Measurements from ENCODE around the gene LYZL2.
"Not testable (repeated sequence)": the region's sequence is repeated elsewhere in the genome, so short reads cannot be mapped to it uniquely, and the experiment has no call there.

The LYZL2 gene

GRCh38 chr10:30629653-30630052 is at the start of gene LYZL2:
LYZL2 (minus strand) TSS chr10:30629753; CDS start chr10:30626915, 2,838 bp downstream.
- no peak within 1 kb of the TSS for H3K4me3 ChIP-seq (ENCODE audit: low read length in 2 of 2)
- H3K9ac ChIP-seq (ENCODE audit: low read depth in 1 of 2, low read length in 2 of 2), result no peak within 1 kb of the TSS

GRCh38 chr10:30677616-30678015 is 48.1 kb upstream of the LYZL2 start:
- H3K27ac ChIP-seq (ENCODE audit: low read depth in 2 of 2, low read length in 2 of 2), result not testable (repeated sequence)

More at GRCh38 chr10:30629653-30630052, at the start of gene LYZL2:
- no peaks in the 10 kb centered on the region for H3K9me3 ChIP-seq (ENCODE audit: control insufficient read depth in 2 of 2, low read length in 2 of 2)
- H3K27ac ChIP-seq (ENCODE audit: low read depth in 2 of 2, low read length in 2 of 2), result no peak within 1 kb of the TSS
- H3K36me3 ChIP-seq (ENCODE audit: control insufficient read depth in 2 of 2, insufficient read depth in 2 of 2, low read length in 2 of 2), result no peaks in the 10 kb centered on the region
- H3K4me1 ChIP-seq (ENCODE audit: control insufficient read depth in 2 of 2, insufficient read depth in 2 of 2, low read length in 2 of 2), result no peaks in the 10 kb centered on the region
- no peaks in the 10 kb centered on the region for H3K27me3 ChIP-seq (ENCODE audit: control insufficient read depth in 2 of 2, insufficient read depth in 2 of 2, low read length in 2 of 2)

DNA sequence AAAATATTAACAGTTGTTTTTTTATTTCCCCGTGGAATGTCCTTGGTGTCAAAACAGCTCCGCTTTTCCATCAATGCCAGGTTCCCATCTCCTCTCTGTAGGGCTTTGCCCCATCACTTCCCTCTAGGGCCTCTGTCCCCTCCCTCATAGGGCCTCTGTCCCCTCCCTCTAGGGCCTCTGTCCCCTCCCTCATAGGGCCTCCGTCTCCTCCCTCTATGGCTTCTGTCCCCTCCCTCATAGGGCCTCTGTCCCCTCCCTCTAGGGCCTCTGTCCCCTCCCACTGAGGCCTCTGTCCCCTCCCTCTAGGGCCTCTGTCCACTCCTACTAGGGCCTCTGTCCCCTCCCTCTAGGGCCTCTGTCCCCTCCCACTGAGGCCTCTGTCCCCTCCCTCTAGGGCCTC is 47.6 kb upstream of the LYZL2 start:
- H3K9me3 ChIP-seq (ENCODE audit: control insufficient read depth in 2 of 2, low read length in 2 of 2); H3K27ac ChIP-seq (ENCODE audit: low read depth in 2 of 2, low read length in 2 of 2); H3K9ac ChIP-seq (ENCODE audit: low read depth in 1 of 2, low read length in 2 of 2); H3K36me3 ChIP-seq (ENCODE audit: control insufficient read depth in 2 of 2, insufficient read depth in 2 of 2, low read length in 2 of 2); H3K4me1 ChIP-seq (ENCODE audit: control insufficient read depth in 2 of 2, insufficient read depth in 2 of 2, low read length in 2 of 2); H3K4me3 ChIP-seq (ENCODE audit: low read length in 2 of 2); H3K27me3 ChIP-seq (ENCODE audit: control insufficient read depth in 2 of 2, insufficient read depth in 2 of 2, low read length in 2 of 2): not testable (repeated sequence)

More at GRCh38 chr10:30677616-30678015, 48.1 kb upstream of the LYZL2 start:
- H3K27me3 ChIP-seq (ENCODE audit: control insufficient read depth in 2 of 2, insufficient read depth in 2 of 2, low read length in 2 of 2); H3K4me3 ChIP-seq (ENCODE audit: low read length in 2 of 2); H3K9me3 ChIP-seq (ENCODE audit: control insufficient read depth in 2 of 2, low read length in 2 of 2); H3K4me1 ChIP-seq (ENCODE audit: control insufficient read depth in 2 of 2, insufficient read depth in 2 of 2, low read length in 2 of 2); H3K9ac ChIP-seq (ENCODE audit: low read depth in 1 of 2, low read length in 2 of 2); H3K36me3 ChIP-seq (ENCODE audit: control insufficient read depth in 2 of 2, insufficient read depth in 2 of 2, low read length in 2 of 2): not testable (repeated sequence)

GRCh38 chr10:30675791-30676718 is 46.5 kb upstream of the LYZL2 start:
- no peaks in the 10 kb centered on the region for H3K9me3 ChIP-seq (ENCODE audit: control insufficient read depth in 2 of 2, low read length in 2 of 2)
- no peaks in the 10 kb centered on the region for H3K36me3 ChIP-seq (ENCODE audit: control insufficient read depth in 2 of 2, insufficient read depth in 2 of 2, low read length in 2 of 2)
- H3K27ac ChIP-seq (ENCODE audit: low read depth in 2 of 2, low read length in 2 of 2), result no peak overlapping the region
- H3K9ac ChIP-seq (ENCODE audit: low read depth in 1 of 2, low read length in 2 of 2), result no peak overlapping the region
- H3K27me3 ChIP-seq (ENCODE audit: control insufficient read depth in 2 of 2, insufficient read depth in 2 of 2, low read length in 2 of 2), result peaks cover 0 to 3% of the 10 kb centered on the region in 2 donors
- H3K4me1 ChIP-seq (ENCODE audit: control insufficient read depth in 2 of 2, insufficient read depth in 2 of 2, low read length in 2 of 2), result no peaks in the 10 kb centered on the region
- no peak overlapping the region for H3K4me3 ChIP-seq (ENCODE audit: low read length in 2 of 2)

DNA sequence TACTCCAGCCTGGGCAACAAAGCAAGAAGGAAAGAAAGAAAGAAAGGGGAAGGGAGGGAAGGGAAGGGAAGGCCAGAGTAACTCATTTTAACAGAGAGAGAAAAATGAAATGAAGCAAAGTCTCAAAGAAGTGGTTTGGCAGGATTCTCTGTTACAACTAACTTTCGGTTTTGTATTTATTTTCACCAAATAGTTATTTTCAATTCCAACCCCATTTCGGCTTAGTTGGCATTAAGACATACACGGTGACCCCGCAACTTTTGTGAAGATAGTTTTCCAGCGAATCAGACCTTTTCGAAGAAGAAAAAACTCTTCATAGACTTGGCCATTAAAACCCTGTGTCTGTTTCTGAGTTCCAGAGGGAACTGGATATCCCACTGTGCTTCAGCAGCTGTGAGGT is 45.2 kb upstream of the LYZL2 start:
- no peak overlapping the region for H3K9ac ChIP-seq (ENCODE audit: low read depth in 1 of 2, low read length in 2 of 2)
- H3K4me3 ChIP-seq (ENCODE audit: low read length in 2 of 2), result no peak overlapping the region
- no peaks in the 10 kb centered on the region for H3K4me1 ChIP-seq (ENCODE audit: control insufficient read depth in 2 of 2, insufficient read depth in 2 of 2, low read length in 2 of 2)
- no peaks in the 10 kb centered on the region for H3K36me3 ChIP-seq (ENCODE audit: control insufficient read depth in 2 of 2, insufficient read depth in 2 of 2, low read length in 2 of 2)
- peaks cover 0 to 3% of the 10 kb centered on the region in 2 donors for H3K27me3 ChIP-seq (ENCODE audit: control insufficient read depth in 2 of 2, insufficient read depth in 2 of 2, low read length in 2 of 2)
- H3K27ac ChIP-seq (ENCODE audit: low read depth in 2 of 2, low read length in 2 of 2), result no peak overlapping the region
- H3K9me3 ChIP-seq (ENCODE audit: control insufficient read depth in 2 of 2, low read length in 2 of 2), result no peaks in the 10 kb centered on the region

- H3K27ac ChIP-seq (ENCODE audit: low read depth in 2 of 2, low read length in 2 of 2); H3K4me3 ChIP-seq (ENCODE audit: low read length in 2 of 2); H3K4me1 ChIP-seq (ENCODE audit: control insufficient read depth in 2 of 2, insufficient read depth in 2 of 2, low read length in 2 of 2); H3K9ac ChIP-seq (ENCODE audit: low read depth in 1 of 2, low read length in 2 of 2); H3K27me3 ChIP-seq (ENCODE audit: control insufficient read depth in 2 of 2, insufficient read depth in 2 of 2, low read length in 2 of 2); H3K9me3 ChIP-seq (ENCODE audit: control insufficient read depth in 2 of 2, low read length in 2 of 2); H3K36me3 ChIP-seq (ENCODE audit: control insufficient read depth in 2 of 2, insufficient read depth in 2 of 2, low read length in 2 of 2): not testable (repeated sequence)
Observed at GRCh38 chr10:30673262-30673661, 43.7 kb upstream of the LYZL2 start.

GRCh38 chr10:30672338-30672737 is 42.8 kb upstream of the LYZL2 start:
- not testable (repeated sequence) for H3K27ac ChIP-seq (ENCODE audit: low read depth in 2 of 2, low read length in 2 of 2); H3K9ac ChIP-seq (ENCODE audit: low read depth in 1 of 2, low read length in 2 of 2); H3K4me3 ChIP-seq (ENCODE audit: low read length in 2 of 2); H3K36me3 ChIP-seq (ENCODE audit: control insufficient read depth in 2 of 2, insufficient read depth in 2 of 2, low read length in 2 of 2); H3K27me3 ChIP-seq (ENCODE audit: control insufficient read depth in 2 of 2, insufficient read depth in 2 of 2, low read length in 2 of 2); H3K9me3 ChIP-seq (ENCODE audit: control insufficient read depth in 2 of 2, low read length in 2 of 2); H3K4me1 ChIP-seq (ENCODE audit: control insufficient read depth in 2 of 2, insufficient read depth in 2 of 2, low read length in 2 of 2)

- H3K4me3 ChIP-seq (ENCODE audit: low read length in 2 of 2), result peak overlapping the region; percentile 52 to 58
- no peaks in the 10 kb centered on the region for H3K4me1 ChIP-seq (ENCODE audit: control insufficient read depth in 2 of 2, insufficient read depth in 2 of 2, low read length in 2 of 2)
- no peaks in the 10 kb centered on the region for H3K36me3 ChIP-seq (ENCODE audit: control insufficient read depth in 2 of 2, insufficient read depth in 2 of 2, low read length in 2 of 2)
- H3K9ac ChIP-seq (ENCODE audit: low read depth in 1 of 2, low read length in 2 of 2), result no peak overlapping the region
- H3K9me3 ChIP-seq (ENCODE audit: control insufficient read depth in 2 of 2, low read length in 2 of 2), result no peaks in the 10 kb centered on the region
- no peaks in the 10 kb centered on the region for H3K27me3 ChIP-seq (ENCODE audit: control insufficient read depth in 2 of 2, insufficient read depth in 2 of 2, low read length in 2 of 2)
- no peak overlapping the region for H3K27ac ChIP-seq (ENCODE audit: low read depth in 2 of 2, low read length in 2 of 2)
Observed at GRCh38 chr10:30671026-30671616, 41.6 kb upstream of the LYZL2 start.

DNA sequence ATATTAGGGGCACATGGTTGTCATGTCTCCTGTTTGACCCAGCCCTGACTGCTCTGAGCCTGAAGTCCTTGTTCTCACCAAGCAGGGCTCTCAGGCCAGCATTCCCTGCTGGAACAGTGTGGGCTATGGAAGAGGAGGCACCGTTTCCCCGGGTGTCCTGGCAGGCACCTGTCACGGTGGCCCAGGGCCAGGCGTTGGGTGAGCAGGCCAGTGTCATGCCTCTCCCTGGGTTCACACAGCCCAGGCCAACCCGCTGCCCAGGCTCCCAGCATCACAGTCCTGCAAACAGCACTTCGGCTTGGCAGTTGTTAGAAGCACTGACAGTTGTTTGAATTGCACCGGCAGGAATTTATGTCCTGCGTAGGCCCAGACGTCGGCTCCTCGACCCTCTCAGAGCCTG is 38.4 kb upstream of the LYZL2 start:
- H3K36me3 ChIP-seq (ENCODE audit: control insufficient read depth in 2 of 2, insufficient read depth in 2 of 2, low read length in 2 of 2); H3K27me3 ChIP-seq (ENCODE audit: control insufficient read depth in 2 of 2, insufficient read depth in 2 of 2, low read length in 2 of 2); H3K9ac ChIP-seq (ENCODE audit: low read depth in 1 of 2, low read length in 2 of 2); H3K27ac ChIP-seq (ENCODE audit: low read depth in 2 of 2, low read length in 2 of 2); H3K4me3 ChIP-seq (ENCODE audit: low read length in 2 of 2); H3K9me3 ChIP-seq (ENCODE audit: control insufficient read depth in 2 of 2, low read length in 2 of 2); H3K4me1 ChIP-seq (ENCODE audit: control insufficient read depth in 2 of 2, insufficient read depth in 2 of 2, low read length in 2 of 2): not testable (repeated sequence)

DNA sequence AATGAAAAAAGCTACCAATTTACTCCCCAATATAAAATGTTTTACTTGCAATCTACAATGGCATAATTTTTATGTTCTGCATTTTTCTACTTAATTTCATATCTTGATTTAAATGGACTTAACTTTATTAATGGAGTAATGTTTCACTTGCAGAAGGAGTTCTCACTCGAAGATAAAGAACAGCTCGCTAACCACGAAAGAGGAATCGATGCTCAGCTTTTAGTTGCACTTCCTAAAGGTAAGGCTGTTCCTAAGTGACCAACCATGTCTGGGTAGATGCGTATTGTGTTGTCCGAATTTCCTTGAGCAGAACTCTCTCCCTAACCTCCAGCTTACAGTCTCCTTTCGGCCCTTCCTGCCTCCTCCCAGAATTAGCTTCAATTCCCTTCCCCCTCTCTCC is 33.9 kb upstream of the LYZL2 start:
- H3K4me1 ChIP-seq (ENCODE audit: control insufficient read depth in 2 of 2, insufficient read depth in 2 of 2, low read length in 2 of 2); H3K36me3 ChIP-seq (ENCODE audit: control insufficient read depth in 2 of 2, insufficient read depth in 2 of 2, low read length in 2 of 2); H3K27me3 ChIP-seq (ENCODE audit: control insufficient read depth in 2 of 2, insufficient read depth in 2 of 2, low read length in 2 of 2); H3K9ac ChIP-seq (ENCODE audit: low read depth in 1 of 2, low read length in 2 of 2); H3K9me3 ChIP-seq (ENCODE audit: control insufficient read depth in 2 of 2, low read length in 2 of 2); H3K27ac ChIP-seq (ENCODE audit: low read depth in 2 of 2, low read length in 2 of 2): not testable (repeated sequence)
- H3K4me3 ChIP-seq (ENCODE audit: low read length in 2 of 2), result peak overlapping the region in 1 of 2 donors; percentile 5

Data from mucosa of rectum (tissue), 2 donors.